ENCODE measurements around the gene DBR1.

The DBR1 gene

DNA sequence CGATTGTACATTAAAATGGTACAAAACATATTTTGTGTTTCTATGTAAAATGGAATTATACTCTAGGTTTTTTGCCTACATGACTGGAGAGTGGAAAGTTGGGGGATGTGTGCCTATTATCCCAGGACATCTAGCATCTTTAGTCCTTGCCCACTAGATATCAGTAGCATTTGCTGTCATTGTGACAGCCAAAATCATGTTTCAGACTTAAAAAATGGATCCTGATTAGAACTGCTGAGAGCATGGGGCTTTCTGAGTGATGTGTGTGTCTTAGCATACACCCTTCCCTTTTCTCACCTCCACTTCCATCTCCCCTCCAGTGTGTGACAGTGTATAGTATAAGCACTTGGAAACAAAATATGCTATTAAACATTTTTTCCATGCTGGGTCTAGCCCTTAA lies 25.7 kb upstream of the DBR1 start:
- no peak overlapping the region for H3K4me3 ChIP-seq (ENCODE audit: control insufficient read depth, low read depth, low read length)
- TF ChIP-seq, protein P1, sequence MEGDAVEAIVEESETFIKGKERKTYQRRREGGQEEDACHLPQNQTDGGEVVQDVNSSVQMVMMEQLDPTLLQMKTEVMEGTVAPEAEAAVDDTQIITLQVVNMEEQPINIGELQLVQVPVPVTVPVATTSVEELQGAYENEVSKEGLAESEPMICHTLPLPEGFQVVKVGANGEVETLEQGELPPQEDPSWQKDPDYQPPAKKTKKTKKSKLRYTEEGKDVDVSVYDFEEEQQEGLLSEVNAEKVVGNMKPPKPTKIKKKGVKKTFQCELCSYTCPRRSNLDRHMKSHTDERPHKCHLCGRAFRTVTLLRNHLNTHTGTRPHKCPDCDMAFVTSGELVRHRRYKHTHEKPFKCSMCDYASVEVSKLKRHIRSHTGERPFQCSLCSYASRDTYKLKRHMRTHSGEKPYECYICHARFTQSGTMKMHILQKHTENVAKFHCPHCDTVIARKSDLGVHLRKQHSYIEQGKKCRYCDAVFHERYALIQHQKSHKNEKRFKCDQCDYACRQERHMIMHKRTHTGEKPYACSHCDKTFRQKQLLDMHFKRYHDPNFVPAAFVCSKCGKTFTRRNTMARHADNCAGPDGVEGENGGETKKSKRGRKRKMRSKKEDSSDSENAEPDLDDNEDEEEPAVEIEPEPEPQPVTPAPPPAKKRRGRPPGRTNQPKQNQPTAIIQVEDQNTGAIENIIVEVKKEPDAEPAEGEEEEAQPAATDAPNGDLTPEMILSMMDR (IDR thresholded peaks at IDR 0.05; ENCODE audit: control insufficient read depth, insufficient read depth, low read depth, low read length, missing control alignments) = no peak
- DNase-seq (ENCODE audit: low read depth) = no peak

DNA sequence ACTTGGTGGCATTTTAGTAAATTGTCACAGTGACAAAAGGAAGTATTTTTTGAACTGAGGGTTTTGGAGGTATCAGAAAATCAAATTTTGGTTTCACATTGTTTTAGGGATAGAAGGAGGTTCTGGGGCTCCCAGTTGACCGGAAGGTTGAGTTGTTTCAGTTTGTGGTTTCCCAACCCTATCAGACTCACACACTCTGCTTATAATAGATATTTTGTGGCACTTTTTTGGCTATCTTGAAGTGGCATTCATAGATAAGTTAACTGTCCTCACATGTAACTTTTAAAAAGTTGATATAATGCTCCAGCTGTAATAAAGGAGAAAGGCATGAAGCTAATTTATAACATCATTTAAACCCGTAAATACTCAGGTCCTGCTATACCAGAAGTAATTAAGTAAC lies 25.1 kb upstream of the DBR1 start:
- TF ChIP-seq, protein P1 (IDR thresholded peaks at IDR 0.05; ENCODE audit: control insufficient read depth, insufficient read depth, low read depth, low read length, missing control alignments) = no peak
- DNase-seq (ENCODE audit: low read depth) = no peak
- no peak overlapping the region for H3K4me3 ChIP-seq (ENCODE audit: control insufficient read depth, low read depth, low read length)

DNA sequence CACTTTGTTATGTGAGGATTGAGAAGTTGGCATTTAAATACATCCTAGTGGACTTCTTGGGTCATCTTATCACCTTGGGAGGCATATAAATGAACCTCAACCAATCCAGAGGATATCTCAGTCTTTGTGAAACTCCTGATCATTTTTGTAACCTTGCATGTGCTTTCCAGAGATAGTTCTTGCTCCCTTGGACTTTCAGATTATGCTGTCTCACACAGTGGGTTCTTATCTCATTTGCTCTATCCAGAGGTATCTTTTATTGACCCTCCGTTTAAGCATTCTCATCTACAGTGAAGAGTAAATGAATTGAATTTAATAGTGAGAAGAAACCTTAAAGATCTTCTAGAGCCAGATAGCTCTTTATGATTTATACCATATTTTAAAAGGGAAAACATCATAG lies 22.8 kb upstream of the DBR1 start:
- TF ChIP-seq, protein P1 (IDR thresholded peaks at IDR 0.05; ENCODE audit: control insufficient read depth, insufficient read depth, low read depth, low read length, missing control alignments) = no peak
- no peak overlapping the region for H3K4me3 ChIP-seq (ENCODE audit: control insufficient read depth, low read depth, low read length)
- no peak for DNase-seq (ENCODE audit: low read depth)

DNA sequence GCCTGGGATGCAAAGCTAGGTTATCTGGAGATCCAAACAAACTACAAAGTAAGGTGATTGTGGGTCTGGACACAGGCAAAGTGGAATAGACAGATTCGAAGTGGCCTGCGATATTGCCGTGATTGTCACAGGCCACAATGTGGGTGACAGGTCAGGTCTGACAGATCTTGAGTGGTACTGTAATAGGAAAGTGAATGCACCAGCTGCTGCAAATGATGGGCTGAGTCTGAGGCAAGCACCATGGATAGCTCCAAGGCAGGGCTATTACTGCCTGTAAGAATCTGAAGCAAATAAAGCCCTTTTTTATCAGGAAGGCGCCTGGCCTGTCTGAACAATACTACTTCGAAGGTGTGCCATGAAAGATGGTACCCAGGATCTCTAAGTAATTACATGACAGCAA lies 22.3 kb upstream of the DBR1 start:
- TF ChIP-seq, protein P1 (IDR thresholded peaks at IDR 0.05; ENCODE audit: control insufficient read depth, insufficient read depth, low read depth, low read length, missing control alignments) = no peak
- DNase-seq (ENCODE audit: low read depth) = no peak
- no peak overlapping the region for H3K4me3 ChIP-seq (ENCODE audit: control insufficient read depth, low read depth, low read length)

DNA sequence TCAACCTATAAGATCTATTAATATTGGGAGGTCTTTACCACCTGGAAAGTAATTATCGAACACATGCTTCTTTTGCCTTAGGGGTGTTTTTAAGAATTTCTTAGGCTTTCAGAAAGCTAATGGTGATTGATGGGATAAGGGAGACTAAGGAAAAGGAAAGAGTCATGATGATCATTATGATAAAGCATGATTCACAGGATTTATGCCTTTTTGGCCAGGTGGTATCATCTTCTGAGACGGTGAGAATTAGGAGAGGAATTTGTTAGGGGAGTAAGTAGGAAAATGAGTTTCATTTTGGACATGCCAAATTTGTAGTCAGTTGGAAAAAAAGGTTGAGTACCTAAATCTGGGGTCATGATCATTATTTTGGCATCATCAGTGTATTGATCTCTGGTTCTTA lies 21.3 kb upstream of the DBR1 start:
- no peak overlapping the region for H3K4me3 ChIP-seq (ENCODE audit: control insufficient read depth, low read depth, low read length)
- TF ChIP-seq, protein P1 (IDR thresholded peaks at IDR 0.05; ENCODE audit: control insufficient read depth, insufficient read depth, low read depth, low read length, missing control alignments) = no peak
- DNase-seq (ENCODE audit: low read depth) = no peak

DNA sequence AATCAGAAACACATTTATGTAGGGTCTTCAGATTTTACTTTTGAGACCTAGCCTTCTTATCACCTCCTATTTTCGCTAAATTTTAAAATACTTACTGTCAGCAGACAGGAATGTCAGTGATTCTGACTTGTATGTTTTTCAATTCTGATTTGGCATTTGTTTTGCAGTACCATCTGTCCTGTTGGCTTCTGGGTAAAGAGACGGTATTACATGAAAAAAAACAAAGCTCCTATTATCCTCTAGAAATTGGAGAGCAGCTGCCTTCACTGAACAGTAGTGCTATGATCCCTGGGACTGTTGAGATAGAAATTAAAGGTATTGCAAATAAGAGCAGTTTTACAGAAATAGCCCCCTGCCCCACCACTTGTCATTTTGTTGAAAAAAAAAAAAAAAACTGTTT lies 20.8 kb upstream of the DBR1 start:
- no peak overlapping the region for H3K4me3 ChIP-seq (ENCODE audit: control insufficient read depth, low read depth, low read length)
- DNase-seq (ENCODE audit: low read depth) = no peak
- TF ChIP-seq, protein P1 (IDR thresholded peaks at IDR 0.05; ENCODE audit: control insufficient read depth, insufficient read depth, low read depth, low read length, missing control alignments) = no peak
